Neuron (in vitro differentiated cells): Measurements from ENCODE around the gene BMPR1A.

Experiments
- H2AFZ ChIP-seq: one replicate; pipeline ENCODE4 v1.6.1; 2013; ENCODE audit warnings: low read depth, mild to moderate bottlenecking, inconsistent platforms, low read length, moderate library complexity
- H3K27me3 ChIP-seq: one replicate; pipeline ENCODE4 v1.6.1; 2013; ENCODE audit warnings: low read length; ENCODE audit not compliant: insufficient read depth
- H3K36me3 ChIP-seq: one replicate; pipeline ENCODE4 v1.6.1; 2013; ENCODE audit warnings: low read length; ENCODE audit not compliant: insufficient read depth
- H3K4me1 ChIP-seq: one replicate; pipeline ENCODE4 v1.6.1; 2013; ENCODE audit warnings: low read length; ENCODE audit not compliant: insufficient read depth
- H3K4me3 ChIP-seq: 2 replicates; pipeline ENCODE4 v1.5.1; 2013; ENCODE audit warnings: mild to moderate bottlenecking, low read length, moderate library complexity
- H3K9me3 ChIP-seq: one replicate; pipeline ENCODE4 v1.6.1; 2013; ENCODE audit warnings: low read length

BMPR1A gene

DNA sequence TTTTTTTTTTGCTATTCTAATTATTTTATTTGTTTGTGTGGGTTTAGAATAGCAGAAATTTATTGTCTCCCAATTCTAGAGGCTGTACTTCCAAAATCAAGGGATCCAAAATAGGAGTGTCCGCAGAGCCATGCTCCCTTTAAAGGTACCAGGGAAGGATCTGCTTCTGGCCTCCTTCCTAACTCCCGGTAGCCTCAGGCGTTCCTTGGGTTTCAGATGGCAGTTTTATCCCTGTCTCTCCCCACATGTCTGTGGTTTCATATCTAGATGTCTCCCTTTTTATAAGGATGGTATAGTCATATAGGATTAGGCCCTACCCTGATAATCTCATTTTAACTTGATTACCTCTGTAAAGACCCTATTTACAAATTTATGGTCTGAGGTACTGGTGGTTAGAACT, 48.4 kb downstream of the BMPR1A start:
- Histone ChIP-seq H3K4me3 (no peak overlapping the region), H3K36me3 (peaks cover 2% of the 10 kb centered on the region), H3K27me3 (no peaks in the 10 kb centered on the region), H2AFZ (no peak overlapping the region), H3K9me3 (no peaks in the 10 kb centered on the region), H3K4me1 (no peaks in the 10 kb centered on the region)

DNA sequence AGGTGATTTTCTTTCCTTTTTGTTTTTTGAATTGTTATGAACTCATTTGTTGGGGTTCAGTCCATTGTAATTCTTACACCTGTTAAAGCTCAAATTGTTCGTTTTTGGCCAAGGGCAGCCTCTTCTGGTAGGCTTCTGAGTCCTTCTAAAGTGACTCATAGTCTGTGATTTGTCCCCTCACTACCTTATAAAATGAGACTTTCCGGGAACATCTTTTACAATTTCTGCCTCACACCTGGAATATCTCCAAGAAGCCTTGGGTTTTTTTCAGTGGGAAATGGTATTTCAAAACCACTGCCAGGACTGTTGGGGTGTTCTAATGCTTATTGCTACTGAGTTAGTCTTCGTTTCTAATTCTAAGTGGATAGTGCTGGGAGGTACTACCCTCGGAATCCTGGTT, 56.7 kb downstream of the BMPR1A start:
- Histone ChIP-seq H3K4me3 (no peak overlapping the region), H3K9me3 (peaks cover 4% of the 10 kb centered on the region), H3K4me1 (no peaks in the 10 kb centered on the region), H3K36me3 (peaks cover 9% of the 10 kb centered on the region), H3K27me3 (no peaks in the 10 kb centered on the region), H2AFZ (no peak overlapping the region)

DNA sequence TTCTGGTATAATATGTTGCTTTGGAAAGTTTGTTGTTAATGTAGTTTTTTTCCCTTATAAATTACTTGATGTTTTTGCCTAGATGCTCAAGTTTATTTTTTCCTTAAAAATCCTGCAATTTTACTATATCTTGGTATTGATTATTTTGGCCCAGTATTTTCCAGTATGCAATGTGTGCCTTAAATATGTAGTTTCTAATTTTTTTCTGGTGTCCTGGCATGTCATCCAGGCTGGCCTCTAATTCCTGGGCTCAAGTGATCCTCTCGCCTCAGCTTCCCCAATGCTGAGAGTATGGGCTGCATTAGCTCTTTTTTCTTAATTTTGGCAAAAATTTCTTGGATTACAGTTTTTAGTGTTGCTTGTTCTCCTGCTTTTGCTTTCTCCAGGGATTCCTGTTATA, 57.6 kb downstream of the BMPR1A start:
- Histone ChIP-seq H3K4me3 (no peak overlapping the region), H3K27me3 (no peaks in the 10 kb centered on the region), H3K4me1 (no peaks in the 10 kb centered on the region), H3K9me3 (peaks cover 4% of the 10 kb centered on the region), H2AFZ (no peak overlapping the region), H3K36me3 (peaks cover 9% of the 10 kb centered on the region)

DNA sequence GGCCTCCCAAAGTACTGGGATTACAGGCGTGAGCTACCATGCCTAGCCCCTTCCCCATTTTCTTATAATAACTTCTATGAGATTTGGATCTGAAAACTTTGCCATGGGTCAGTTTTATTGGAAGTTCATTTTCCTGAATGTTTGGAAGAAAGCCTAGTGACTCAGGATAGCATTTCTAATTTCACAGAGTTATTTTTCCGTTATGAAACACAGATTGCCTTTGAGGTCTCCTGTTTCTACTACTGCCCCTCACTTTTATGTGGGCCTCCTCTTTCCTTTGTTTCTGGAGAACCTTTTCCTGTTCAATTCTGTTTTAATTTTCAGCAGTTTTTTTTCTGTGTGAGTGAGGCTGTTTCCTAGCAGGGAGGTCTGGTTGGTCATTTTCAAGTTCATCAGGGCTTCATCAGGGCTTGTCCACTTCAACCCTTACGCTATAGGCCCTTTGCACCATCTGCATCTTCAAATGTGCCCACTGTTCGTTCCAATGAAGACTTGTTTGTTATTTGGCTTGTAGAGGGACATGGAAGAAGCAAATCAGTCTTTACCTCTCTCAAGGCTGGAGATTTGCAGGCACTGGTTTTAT, 58.7 kb downstream of the BMPR1A start:
- Histone ChIP-seq H3K4me1 (no peaks in the 10 kb centered on the region), H3K27me3 (no peaks in the 10 kb centered on the region), H3K36me3 (peaks cover 9% of the 10 kb centered on the region), H3K4me3 (no peak overlapping the region), H2AFZ (no peak overlapping the region), H3K9me3 (peaks cover 4% of the 10 kb centered on the region)

DNA sequence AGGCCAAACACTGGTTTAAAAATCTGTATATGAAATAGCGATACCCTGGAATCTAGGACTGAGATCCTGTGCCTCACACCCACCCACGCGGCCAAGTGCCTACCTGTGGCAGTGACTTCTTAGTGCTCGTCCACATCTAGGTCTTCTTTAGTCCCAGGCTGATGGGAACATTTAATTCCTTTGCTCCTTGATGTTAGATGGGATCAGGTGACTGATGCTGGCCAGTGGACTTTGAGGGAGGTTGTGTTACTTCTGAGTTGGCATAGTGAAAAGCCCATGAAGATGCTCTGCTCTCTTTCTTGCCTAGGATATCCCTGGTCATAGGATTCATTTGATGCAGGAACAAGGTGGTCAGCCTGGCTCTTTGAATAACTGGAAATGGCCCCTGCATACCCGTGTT, 59.2 kb downstream of the BMPR1A start:
- Histone ChIP-seq H3K4me1 (no peaks in the 10 kb centered on the region), H3K4me3 (no peak overlapping the region), H3K36me3 (peaks cover 9% of the 10 kb centered on the region), H3K9me3 (peaks cover 4% of the 10 kb centered on the region), H3K27me3 (no peaks in the 10 kb centered on the region), H2AFZ (no peak overlapping the region)

DNA sequence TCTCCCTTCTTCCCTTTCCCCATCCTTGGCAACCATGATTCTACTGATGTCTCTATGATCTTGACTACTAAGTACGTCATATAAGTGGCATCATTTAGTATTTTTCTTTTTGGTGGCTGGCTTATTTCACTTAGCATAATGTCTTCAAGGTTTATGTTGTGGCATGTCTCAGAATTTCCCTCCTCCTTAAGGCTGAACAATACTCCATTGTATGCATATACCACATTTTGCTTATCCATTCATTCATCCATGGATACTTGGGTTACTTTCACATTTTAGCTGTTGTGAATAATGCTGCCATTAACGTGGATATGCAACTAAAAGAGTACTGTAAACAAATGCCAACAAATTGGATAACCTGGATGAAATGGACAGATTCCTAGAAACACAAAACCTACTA, 60.8 kb downstream of the BMPR1A start:
- Histone ChIP-seq H2AFZ (no peak overlapping the region), H3K36me3 (peaks cover 9% of the 10 kb centered on the region), H3K27me3 (no peaks in the 10 kb centered on the region), H3K4me3 (no peak overlapping the region), H3K9me3 (peaks cover 2% of the 10 kb centered on the region), H3K4me1 (no peaks in the 10 kb centered on the region)

DNA sequence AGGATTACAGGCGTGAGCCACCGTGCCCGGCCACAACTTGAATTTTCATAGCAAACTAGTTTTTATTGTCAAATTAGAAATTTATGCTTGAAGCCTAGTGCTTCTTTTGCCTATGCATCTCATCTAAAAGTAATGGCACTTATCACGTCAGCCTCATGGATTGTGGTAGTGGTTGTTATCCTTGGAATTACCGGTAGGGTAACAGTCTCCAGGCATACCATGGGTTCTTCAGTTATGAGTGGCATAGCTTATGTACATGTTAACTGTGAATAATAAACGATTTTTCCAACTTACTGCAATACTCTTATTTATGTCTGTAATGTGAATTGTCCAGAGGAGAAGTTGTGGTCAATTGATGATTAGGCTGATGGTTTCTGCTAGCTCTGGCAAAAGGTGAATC, 63.1 kb downstream of the BMPR1A start:
- no peaks in the 10 kb centered on the region for H3K4me1 ChIP-seq
- H3K36me3 ChIP-seq: peaks cover 9% of the 10 kb centered on the region
- no peak overlapping the region for H2AFZ ChIP-seq
- H3K4me3 ChIP-seq: no peak overlapping the region
- H3K27me3 ChIP-seq: no peaks in the 10 kb centered on the region
- H3K9me3 ChIP-seq: peaks cover 2% of the 10 kb centered on the region

DNA sequence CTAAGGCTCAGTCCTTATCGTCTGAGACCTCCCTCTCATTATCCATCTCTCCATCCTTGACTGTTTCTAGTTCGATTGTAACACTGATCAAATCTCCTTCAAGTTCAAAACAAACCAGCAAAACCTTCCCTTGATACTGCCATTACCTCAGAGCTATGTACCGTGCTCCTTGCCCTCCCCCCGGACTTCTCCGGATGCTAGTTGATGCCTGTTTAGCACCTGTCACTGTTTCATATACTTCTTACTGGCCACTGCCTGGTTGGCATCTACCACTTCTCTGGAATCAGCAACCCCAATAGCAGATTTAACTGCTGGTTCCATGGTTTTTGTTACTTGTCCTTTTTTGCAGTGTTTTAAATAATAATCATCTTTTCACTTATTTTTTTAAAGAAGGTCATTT, 64.1 kb downstream of the BMPR1A start:
- no peaks in the 10 kb centered on the region for H3K4me1 ChIP-seq
- no peak overlapping the region for H2AFZ ChIP-seq
- H3K9me3 ChIP-seq: peaks cover 2% of the 10 kb centered on the region
- no peak overlapping the region for H3K4me3 ChIP-seq
- H3K27me3 ChIP-seq: no peaks in the 10 kb centered on the region
- H3K36me3 ChIP-seq: peaks cover 9% of the 10 kb centered on the region

DNA sequence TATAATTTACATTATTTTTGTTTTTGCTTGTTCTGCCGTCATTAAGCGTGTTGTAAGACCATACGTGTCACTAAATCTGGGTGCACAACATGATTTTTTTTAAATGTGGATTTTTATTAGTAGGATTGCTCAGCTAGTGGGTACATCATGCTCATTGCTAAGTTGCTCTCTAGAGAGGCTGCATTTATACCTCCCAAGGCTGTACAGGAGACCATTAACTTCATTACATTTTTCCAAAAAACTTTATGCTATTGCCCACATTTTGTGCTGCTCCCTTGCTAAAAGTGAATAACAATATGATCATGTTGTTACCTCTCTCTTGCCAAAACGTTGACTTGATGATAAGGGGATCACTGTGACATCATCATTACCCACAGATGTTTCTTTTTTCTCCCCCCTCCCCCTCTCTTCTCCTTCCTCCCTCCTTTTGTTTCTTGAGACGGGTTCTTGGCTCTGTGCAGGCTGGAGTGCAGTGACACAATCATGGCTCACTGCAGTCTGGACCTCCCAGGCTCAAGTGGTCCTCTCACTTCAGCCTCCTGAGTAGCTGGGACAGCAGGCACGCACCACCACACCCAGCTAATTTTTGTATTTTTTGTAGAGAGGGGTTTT, 65.1 kb downstream of the BMPR1A start:
- Histone ChIP-seq H2AFZ (no peak overlapping the region), H3K9me3 (peaks cover 2% of the 10 kb centered on the region), H3K4me3 (no peak overlapping the region), H3K27me3 (no peaks in the 10 kb centered on the region), H3K36me3 (peaks cover 7% of the 10 kb centered on the region), H3K4me1 (no peaks in the 10 kb centered on the region)

DNA sequence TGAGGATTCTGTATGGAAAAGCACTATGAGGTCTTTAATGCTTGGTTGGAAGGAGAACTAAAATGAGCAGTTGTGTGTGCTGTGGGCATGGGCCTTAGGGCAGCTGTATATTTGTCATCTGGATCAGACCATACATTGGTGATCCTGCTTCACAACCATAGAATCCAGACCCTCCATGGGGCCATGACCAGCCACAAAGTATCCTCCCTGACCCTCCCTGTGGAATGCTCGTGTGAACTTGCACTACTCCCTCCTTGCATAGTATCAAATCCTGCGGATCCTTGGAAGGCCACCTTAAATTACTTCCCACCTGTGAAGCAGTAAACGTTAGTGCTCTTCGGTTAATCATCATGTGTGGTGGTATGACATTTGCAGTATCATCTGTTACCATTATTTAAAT, 67.1 kb downstream of the BMPR1A start:
- Histone ChIP-seq H3K4me1 (no peaks in the 10 kb centered on the region), H3K27me3 (no peaks in the 10 kb centered on the region), H3K36me3 (no peaks in the 10 kb centered on the region), H3K4me3 (no peak overlapping the region), H2AFZ (no peak overlapping the region), H3K9me3 (no peaks in the 10 kb centered on the region)

DNA sequence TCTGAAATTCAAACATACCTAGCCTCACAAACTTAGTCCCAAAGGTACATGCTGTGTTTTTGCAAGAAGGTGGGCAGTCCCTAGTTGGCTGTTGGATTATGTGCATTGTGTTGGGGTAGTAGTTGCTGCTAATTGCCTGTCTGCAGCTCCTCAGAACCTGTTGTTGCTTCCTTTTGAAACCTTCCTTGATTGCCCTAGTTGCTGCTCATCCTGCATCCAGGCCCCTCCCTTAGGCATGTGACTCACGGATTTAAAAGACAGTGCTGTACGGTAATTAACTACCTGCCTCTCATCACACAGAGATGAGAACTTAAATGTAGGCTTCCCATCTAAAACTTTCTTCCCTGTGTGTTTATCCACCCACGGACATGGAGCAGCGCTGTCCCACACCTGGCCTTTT, 67.7 kb downstream of the BMPR1A start:
- H3K36me3 ChIP-seq: no peaks in the 10 kb centered on the region
- no peak overlapping the region for H3K4me3 ChIP-seq
- H3K4me1 ChIP-seq: no peaks in the 10 kb centered on the region
- H3K27me3 ChIP-seq: no peaks in the 10 kb centered on the region
- H3K9me3 ChIP-seq: no peaks in the 10 kb centered on the region
- H2AFZ ChIP-seq: no peak overlapping the region

DNA sequence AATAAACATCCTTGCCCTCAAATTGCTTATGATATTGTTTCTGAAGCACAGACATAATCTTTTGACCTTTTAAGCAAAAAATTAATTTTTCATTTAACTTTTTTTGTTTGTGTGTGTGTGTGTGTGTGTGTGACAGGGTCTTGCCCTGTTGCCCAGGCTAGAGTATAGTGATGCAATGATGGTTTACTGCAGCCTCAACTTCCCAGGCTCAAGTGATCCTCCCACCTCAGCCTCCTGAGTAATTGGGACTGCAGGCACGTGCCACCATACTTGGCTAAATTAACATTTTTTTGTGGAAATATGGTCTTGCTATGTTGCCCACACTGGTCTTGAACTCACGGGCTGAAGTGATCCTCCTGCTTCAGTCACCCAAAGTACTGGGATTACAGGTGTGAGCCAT, 68.9 kb downstream of the BMPR1A start:
- Histone ChIP-seq H2AFZ (no peak overlapping the region), H3K27me3 (no peaks in the 10 kb centered on the region), H3K4me1 (no peaks in the 10 kb centered on the region), H3K9me3 (no peaks in the 10 kb centered on the region), H3K36me3 (no peaks in the 10 kb centered on the region), H3K4me3 (no peak overlapping the region)

DNA sequence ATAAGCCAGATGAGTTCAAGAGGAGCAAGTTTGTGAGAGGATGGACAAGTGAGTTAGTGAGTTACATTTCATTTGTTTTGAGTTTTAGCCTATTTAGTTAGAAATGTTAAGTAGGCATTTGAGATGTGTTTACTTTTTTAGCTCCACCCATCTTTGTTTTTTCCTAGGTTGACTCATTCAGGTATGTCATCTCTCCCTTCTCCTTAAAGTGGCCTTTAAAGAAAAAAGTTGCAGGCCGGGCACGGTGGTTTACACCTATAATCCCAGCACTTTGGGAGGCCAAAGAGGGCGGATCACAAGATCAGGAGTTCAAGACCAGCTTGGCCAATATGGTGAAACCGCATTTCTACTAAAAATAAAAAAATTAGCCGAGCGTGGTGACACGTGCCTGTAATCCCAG, 71.2 kb downstream of the BMPR1A start:
- no peak overlapping the region for H3K4me3 ChIP-seq
- no peaks in the 10 kb centered on the region for H3K4me1 ChIP-seq
- H2AFZ ChIP-seq: no peak overlapping the region
- no peaks in the 10 kb centered on the region for H3K9me3 ChIP-seq
- H3K36me3 ChIP-seq: no peaks in the 10 kb centered on the region
- H3K27me3 ChIP-seq: no peaks in the 10 kb centered on the region

DNA sequence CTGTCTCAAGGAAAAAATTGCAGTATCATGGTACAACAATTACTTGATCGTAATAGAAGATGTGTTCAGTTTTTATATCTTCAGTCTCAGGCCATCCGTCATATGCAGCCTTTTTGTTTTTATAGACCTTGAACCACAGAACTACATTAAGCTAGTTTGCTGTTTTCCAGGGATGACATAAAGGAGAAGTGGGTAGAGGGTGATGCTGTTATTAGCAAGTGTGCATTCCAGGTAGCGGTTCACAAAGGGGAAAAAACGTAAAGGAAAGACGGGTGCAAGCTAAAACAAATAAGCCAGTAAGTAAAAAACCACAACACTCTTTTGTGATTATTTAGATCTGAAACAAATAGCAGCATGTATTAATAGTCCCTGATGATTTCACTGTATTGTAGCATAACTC, 71.7 kb downstream of the BMPR1A start:
- no peak overlapping the region for H3K4me3 ChIP-seq

More for the DNA sequence above, 71.7 kb downstream of the BMPR1A start:
- Histone ChIP-seq H3K9me3 (no peaks in the 10 kb centered on the region), H3K4me1 (no peaks in the 10 kb centered on the region), H2AFZ (no peak overlapping the region), H3K36me3 (no peaks in the 10 kb centered on the region), H3K27me3 (no peaks in the 10 kb centered on the region)
